ENCODE measurements around the gene PLIN5.

DNA sequence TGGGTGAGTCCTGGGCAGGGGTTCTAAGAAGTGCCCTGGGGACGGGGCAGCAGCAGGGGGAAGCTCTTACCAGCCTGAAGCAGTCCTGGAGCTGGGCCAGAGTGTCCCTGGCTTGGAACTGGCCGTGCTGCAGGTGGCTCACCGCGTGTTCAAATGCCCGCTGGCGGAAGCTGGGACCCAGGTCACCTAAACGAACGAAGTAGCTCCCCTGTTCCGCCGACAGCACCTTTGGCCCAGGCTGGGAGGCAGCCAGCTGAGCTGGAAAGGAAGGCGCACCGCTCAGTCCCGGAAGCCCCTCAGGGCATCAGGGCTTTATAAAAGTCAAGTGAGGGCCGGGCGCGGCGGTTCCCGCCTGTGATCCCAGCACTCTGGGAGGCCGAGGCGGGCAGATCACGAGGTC, 26.3 kb downstream of the PLIN5 start:
- TF ChIP-seq POLR2A (IDR thresholded peaks at IDR 0.05): no peak
- TF ChIP-seq, protein P1, sequence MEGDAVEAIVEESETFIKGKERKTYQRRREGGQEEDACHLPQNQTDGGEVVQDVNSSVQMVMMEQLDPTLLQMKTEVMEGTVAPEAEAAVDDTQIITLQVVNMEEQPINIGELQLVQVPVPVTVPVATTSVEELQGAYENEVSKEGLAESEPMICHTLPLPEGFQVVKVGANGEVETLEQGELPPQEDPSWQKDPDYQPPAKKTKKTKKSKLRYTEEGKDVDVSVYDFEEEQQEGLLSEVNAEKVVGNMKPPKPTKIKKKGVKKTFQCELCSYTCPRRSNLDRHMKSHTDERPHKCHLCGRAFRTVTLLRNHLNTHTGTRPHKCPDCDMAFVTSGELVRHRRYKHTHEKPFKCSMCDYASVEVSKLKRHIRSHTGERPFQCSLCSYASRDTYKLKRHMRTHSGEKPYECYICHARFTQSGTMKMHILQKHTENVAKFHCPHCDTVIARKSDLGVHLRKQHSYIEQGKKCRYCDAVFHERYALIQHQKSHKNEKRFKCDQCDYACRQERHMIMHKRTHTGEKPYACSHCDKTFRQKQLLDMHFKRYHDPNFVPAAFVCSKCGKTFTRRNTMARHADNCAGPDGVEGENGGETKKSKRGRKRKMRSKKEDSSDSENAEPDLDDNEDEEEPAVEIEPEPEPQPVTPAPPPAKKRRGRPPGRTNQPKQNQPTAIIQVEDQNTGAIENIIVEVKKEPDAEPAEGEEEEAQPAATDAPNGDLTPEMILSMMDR (IDR thresholded peaks at IDR 0.05): no peak
